ENCODE measurements around the gene HRG.

HRG gene

GRCh38 chr3:186639778-186640472, 25.9 kb upstream of the HRG start, which contains the start of gene FETUB:
Gene FETUB, plus strand, starts transcription at chr3:186640399. Its CDS starts 62 bp downstream, at chr3:186640461.
- DNase-seq: no peak

- DNase-seq: no peak
Measured at GRCh38 chr3:186640473-186640818, 25.4 kb upstream of the HRG start.

GRCh38 chr3:186640929-186641328, 24.9 kb upstream of the HRG start:
- DNase-seq: no peak

- DNase-seq: no peak
Measured at GRCh38 chr3:186642014-186642413, 23.8 kb upstream of the HRG start.

GRCh38 chr3:186643493-186643892, 22.3 kb upstream of the HRG start:
- no peak for DNase-seq

- DNase-seq: no peak
Measured at GRCh38 chr3:186644683-186645082, 21.1 kb upstream of the HRG start.

GRCh38 chr3:186646106-186646505, 19.7 kb upstream of the HRG start:
- DNase-seq: no peak

- no peak for DNase-seq
Measured at GRCh38 chr3:186646841-186647240, 19.0 kb upstream of the HRG start.

- no peak for DNase-seq
Measured at GRCh38 chr3:186648851-186649250, 17.0 kb upstream of the HRG start.

GRCh38 chr3:186651678-186652215, 14.1 kb upstream of the HRG start:
- no peak for DNase-seq

- DNase-seq: no peak
Measured at GRCh38 chr3:186653080-186653707, 12.6 kb upstream of the HRG start.

- no peak for DNase-seq
Measured at GRCh38 chr3:186653984-186654383, 11.8 kb upstream of the HRG start.

- no peak for DNase-seq
Measured at GRCh38 chr3:186663361-186664118, 2.3 kb upstream of the HRG start.

- no peak for DNase-seq
Measured at GRCh38 chr3:186664119-186664495, 1.7 kb upstream of the HRG start.

- no peak for DNase-seq
Measured at GRCh38 chr3:186664506-186664905, 1.3 kb upstream of the HRG start.

- DNase-seq: no peak
Measured at GRCh38 chr3:186668426-186668825, 2.6 kb downstream of the HRG start.

- DNase-seq: no peak
Measured at GRCh38 chr3:186669378-186670084, 3.7 kb downstream of the HRG start.

- no peak for DNase-seq
Measured at GRCh38 chr3:186670155-186670554, 4.3 kb downstream of the HRG start.

GRCh38 chr3:186671051-186671450, 5.2 kb downstream of the HRG start:
- DNase-seq: no peak

GRCh38 chr3:186678604-186679003, 12.8 kb downstream of the HRG start:
- DNase-seq: no peak

GRCh38 chr3:186679151-186679550, 13.3 kb downstream of the HRG start:
- no peak for DNase-seq

GRCh38 chr3:186680869-186681268, 15.1 kb downstream of the HRG start:
- DNase-seq: no peak

- no peak for DNase-seq
Measured at GRCh38 chr3:186682812-186683211, 17.0 kb downstream of the HRG start.
